NB4 (cell line): ENCODE data around the gene WDR76.
"Not testable (repeated sequence)": the region's sequence is repeated elsewhere in the genome, so short reads cannot be mapped to it uniquely, and the experiment has no call there.

ENCODE experiments used
- MYC ChIP-seq: IDR thresholded peaks from 2 replicates; pipeline ENCODE4 v1.6.1; 2011; ENCODE audit warnings: low read depth, low read length
- POLR2A ChIP-seq: IDR thresholded peaks from 2 replicates; pipeline ENCODE4 v1.6.1; 2011; ENCODE audit warnings: mild to moderate bottlenecking; ENCODE audit not compliant: insufficient read length; ENCODE audit errors: extremely low read depth
- TF ChIP-seq, protein P1 (sequence below): IDR thresholded peaks from 2 replicates; pipeline ENCODE4 v1.6.1; 2011; ENCODE audit warnings: low read depth, low read length
- TF ChIP-seq, protein P2 (sequence below): IDR thresholded peaks from one replicate; pipeline ENCODE4 v1.5.1; 2012; ENCODE audit warnings: low read depth, low read length

DNA sequence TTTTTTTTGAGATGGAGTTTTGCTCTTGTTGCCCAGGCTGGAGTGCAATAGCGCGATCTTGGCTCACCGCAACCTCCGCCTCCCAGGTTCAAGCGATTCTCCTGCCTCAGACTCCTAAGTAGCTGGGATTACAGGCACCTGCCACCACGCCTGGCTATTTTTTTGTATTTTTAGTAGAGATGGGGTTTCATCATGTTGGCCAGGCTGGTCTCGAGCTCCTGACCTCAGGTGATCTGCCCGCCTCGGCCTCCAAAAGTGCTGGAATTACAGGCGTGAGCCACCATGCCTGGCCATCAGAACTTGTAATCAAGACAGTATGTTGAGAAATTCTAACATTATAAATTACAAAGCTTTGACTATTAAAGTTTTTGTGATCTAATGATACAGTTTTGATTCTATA lies 39.8 kb downstream of the WDR76 start:
- TF ChIP-seq, protein P1, sequence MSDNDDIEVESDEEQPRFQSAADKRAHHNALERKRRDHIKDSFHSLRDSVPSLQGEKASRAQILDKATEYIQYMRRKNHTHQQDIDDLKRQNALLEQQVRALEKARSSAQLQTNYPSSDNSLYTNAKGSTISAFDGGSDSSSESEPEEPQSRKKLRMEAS = not testable (repeated sequence)
- TF ChIP-seq, protein P2, sequence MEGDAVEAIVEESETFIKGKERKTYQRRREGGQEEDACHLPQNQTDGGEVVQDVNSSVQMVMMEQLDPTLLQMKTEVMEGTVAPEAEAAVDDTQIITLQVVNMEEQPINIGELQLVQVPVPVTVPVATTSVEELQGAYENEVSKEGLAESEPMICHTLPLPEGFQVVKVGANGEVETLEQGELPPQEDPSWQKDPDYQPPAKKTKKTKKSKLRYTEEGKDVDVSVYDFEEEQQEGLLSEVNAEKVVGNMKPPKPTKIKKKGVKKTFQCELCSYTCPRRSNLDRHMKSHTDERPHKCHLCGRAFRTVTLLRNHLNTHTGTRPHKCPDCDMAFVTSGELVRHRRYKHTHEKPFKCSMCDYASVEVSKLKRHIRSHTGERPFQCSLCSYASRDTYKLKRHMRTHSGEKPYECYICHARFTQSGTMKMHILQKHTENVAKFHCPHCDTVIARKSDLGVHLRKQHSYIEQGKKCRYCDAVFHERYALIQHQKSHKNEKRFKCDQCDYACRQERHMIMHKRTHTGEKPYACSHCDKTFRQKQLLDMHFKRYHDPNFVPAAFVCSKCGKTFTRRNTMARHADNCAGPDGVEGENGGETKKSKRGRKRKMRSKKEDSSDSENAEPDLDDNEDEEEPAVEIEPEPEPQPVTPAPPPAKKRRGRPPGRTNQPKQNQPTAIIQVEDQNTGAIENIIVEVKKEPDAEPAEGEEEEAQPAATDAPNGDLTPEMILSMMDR = not testable (repeated sequence)
- TF ChIP-seq POLR2A, MYC: not testable (repeated sequence)
